MM.1S (cell line): ENCODE results near the gene RNF14.

Experiments used
- CTCF ChIP-seq: fragments of 300-600 bp; sonication (generic); IDR thresholded peaks from 2 replicates; pipeline ENCODE4 v1.5.1; 2016; ENCODE audit warnings: antibody characterized with exemption, low read length, mixed read lengths
- EZH2phosphoT487 ChIP-seq: fragments of 300-600 bp; sonication (generic); IDR thresholded peaks from 2 replicates; pipeline ENCODE4 v1.6.1; 2018; ENCODE audit warnings: antibody characterized with exemption, low read length

- no peak for TF ChIP-seq CTCF
- TF ChIP-seq EZH2phosphoT487 = no peak
Observed at GRCh38 chr5:141969783-141970771, 1.2 kb downstream of the RNF14 start.
